Activated CD4-positive, alpha-beta T cell treated with anti-CD3 and anti-CD28 coated beads for 4 hours (primary cell): ENCODE data around the gene OR51A4.
"Not testable (repeated sequence)": the region's sequence is repeated elsewhere in the genome, so short reads cannot be mapped to it uniquely, and the experiment has no call there.

Source experiments
- DNase-seq, 2 donors: peaks; one replicate each; pipeline ENCODE4 v3.0.0-alpha.2; 2020

Gene OR51A4

GRCh38 chr11:4947505-4947904, at the start of gene OR51A4:
TSS of gene OR51A4 (minus strand) at chr11:4947605. CDS start at chr11:4947100, 505 bp downstream.
- DNase-seq = no peak

GRCh38 chr11:4994551-4994950, 47.1 kb upstream of the OR51A4 start, which contains the start of gene OR51L1:
TSS of gene OR51L1 (plus strand) at chr11:4994851. CDS start at chr11:4998983, 4,132 bp downstream.
- no peak for DNase-seq

GRCh38 chr11:4991060-4991459, 43.7 kb upstream of the OR51A4 start:
- DNase-seq = no peak

- no peak for DNase-seq
Measured at GRCh38 chr11:4983841-4984240, 36.4 kb upstream of the OR51A4 start.

GRCh38 chr11:4982678-4983077, 35.3 kb upstream of the OR51A4 start:
- DNase-seq = no peak

GRCh38 chr11:4979036-4979435, 31.6 kb upstream of the OR51A4 start:
- no peak for DNase-seq

GRCh38 chr11:4975436-4975835, 28.0 kb upstream of the OR51A4 start:
- DNase-seq = no peak

GRCh38 chr11:4962816-4963215, 15.4 kb upstream of the OR51A4 start:
- DNase-seq = no peak

- DNase-seq = no peak
Measured at GRCh38 chr11:4960877-4961276, 13.5 kb upstream of the OR51A4 start.

- no peak for DNase-seq
Measured at GRCh38 chr11:4957396-4957795, 10.0 kb upstream of the OR51A4 start.

GRCh38 chr11:4955613-4956012, 8.2 kb upstream of the OR51A4 start, which contains the start of gene OR51A2:
TSS of gene OR51A2 (minus strand) at chr11:4955713. CDS start at chr11:4955713, 0 bp downstream.
- DNase-seq = not testable (repeated sequence)

GRCh38 chr11:4936745-4937144, 10.7 kb downstream of the OR51A4 start:
- DNase-seq = no peak

GRCh38 chr11:4932751-4933150, 14.7 kb downstream of the OR51A4 start:
- DNase-seq = no peak

- no peak for DNase-seq
Measured at GRCh38 chr11:4926608-4927007, 20.8 kb downstream of the OR51A4 start.

GRCh38 chr11:4924239-4924638, 23.2 kb downstream of the OR51A4 start, which contains the start of gene OR51G1:
TSS of gene OR51G1 (minus strand) at chr11:4924339. CDS start at chr11:4924339, 0 bp downstream.
- no peak for DNase-seq

GRCh38 chr11:4922304-4922703, 25.1 kb downstream of the OR51A4 start:
- no peak for DNase-seq

GRCh38 chr11:4921796-4922195, 25.6 kb downstream of the OR51A4 start:
- DNase-seq = no peak

GRCh38 chr11:4919250-4919649, 28.2 kb downstream of the OR51A4 start, which contains the start of gene OR51G2:
TSS of gene OR51G2 (minus strand) at chr11:4919350. CDS start at chr11:4915663, 3,687 bp downstream.
- no peak for DNase-seq

- no peak for DNase-seq
Measured at GRCh38 chr11:4916581-4916980, 30.8 kb downstream of the OR51A4 start.

GRCh38 chr11:4903484-4903883, 43.9 kb downstream of the OR51A4 start, which contains the start of gene OR51A7:
TSS of gene OR51A7 (plus strand) at chr11:4903783. CDS start at chr11:4907370, 3,587 bp downstream.
- no peak for DNase-seq
